Fibroblast of villous mesenchyme (primary cell): ENCODE measurements around the gene ZNF165. TPM values are rescaled to one million over a fixed set of nuclear protein-coding genes. Genes with fewer than 3 reads are reported as not detected.

Source experiments
- DNase-seq: peaks from one replicate; pipeline ENCODE4 v3.0.0-alpha.2; 2010; ENCODE audit warnings: low read depth
- H3K4me3 ChIP-seq: 2 replicates; pipeline ENCODE4 v1.5.1; 2011; ENCODE audit warnings: low read depth, mild to moderate bottlenecking, low read length
- CTCF ChIP-seq: IDR thresholded peaks from 2 replicates; pipeline ENCODE4 v1.5.1; 2012; ENCODE audit warnings: low read depth, mild to moderate bottlenecking, low read length; ENCODE audit not compliant: insufficient read depth
- total RNA-seq: library from RNA; depleted of rRNA; stranded (reverse); fragments of >200 nt; gene quantifications from 2 replicates; pipeline ENCODE4 v1.2.3, GENCODE V29; 2012

Gene ZNF165
- total RNA-seq, 1 donor, result 0.86 TPM

- peak; percentile 68 for DNase-seq
- TF ChIP-seq CTCF, result peak; percentile 67
- H3K4me3 ChIP-seq, result peak overlapping the region; percentile 80
These were observed 24.2 kb downstream of the ZNF165 start for GRCh38 chr6:28104392-28105244.

GRCh38 chr6:28105245-28105639 is 24.9 kb downstream of the ZNF165 start:
- DNase-seq, result peak; percentile 18
- TF ChIP-seq CTCF, result peak; percentile 3
- peak overlapping the region; percentile 80 for H3K4me3 ChIP-seq

GRCh38 chr6:28107506-28107905 is 27.1 kb downstream of the ZNF165 start:
- no peak for DNase-seq
- TF ChIP-seq CTCF, result no peak
- no peak overlapping the region for H3K4me3 ChIP-seq

- no peak for TF ChIP-seq CTCF
- DNase-seq, result no peak
- H3K4me3 ChIP-seq, result no peak overlapping the region
These were observed 31.6 kb downstream of the ZNF165 start for GRCh38 chr6:28111964-28112363.

GRCh38 chr6:28115799-28116198 is 35.4 kb downstream of the ZNF165 start:
- no peak for DNase-seq
- no peak for TF ChIP-seq CTCF
- H3K4me3 ChIP-seq, result no peak overlapping the region

- no peak overlapping the region for H3K4me3 ChIP-seq
- TF ChIP-seq CTCF, result no peak
- no peak for DNase-seq
These were observed 37.1 kb downstream of the ZNF165 start for GRCh38 chr6:28117386-28118050.
